ENCODE measurements around the gene DNAJC7.
A peak's percentile ranks its signal among the peaks of the same experiment; 100 is the strongest.

Gene DNAJC7

GRCh38 chr17:41976142-41976768 is 41.0 kb downstream of the DNAJC7 start:
- DNase-seq (ENCODE audit: low read depth): no peak
- TF ChIP-seq, protein P1, sequence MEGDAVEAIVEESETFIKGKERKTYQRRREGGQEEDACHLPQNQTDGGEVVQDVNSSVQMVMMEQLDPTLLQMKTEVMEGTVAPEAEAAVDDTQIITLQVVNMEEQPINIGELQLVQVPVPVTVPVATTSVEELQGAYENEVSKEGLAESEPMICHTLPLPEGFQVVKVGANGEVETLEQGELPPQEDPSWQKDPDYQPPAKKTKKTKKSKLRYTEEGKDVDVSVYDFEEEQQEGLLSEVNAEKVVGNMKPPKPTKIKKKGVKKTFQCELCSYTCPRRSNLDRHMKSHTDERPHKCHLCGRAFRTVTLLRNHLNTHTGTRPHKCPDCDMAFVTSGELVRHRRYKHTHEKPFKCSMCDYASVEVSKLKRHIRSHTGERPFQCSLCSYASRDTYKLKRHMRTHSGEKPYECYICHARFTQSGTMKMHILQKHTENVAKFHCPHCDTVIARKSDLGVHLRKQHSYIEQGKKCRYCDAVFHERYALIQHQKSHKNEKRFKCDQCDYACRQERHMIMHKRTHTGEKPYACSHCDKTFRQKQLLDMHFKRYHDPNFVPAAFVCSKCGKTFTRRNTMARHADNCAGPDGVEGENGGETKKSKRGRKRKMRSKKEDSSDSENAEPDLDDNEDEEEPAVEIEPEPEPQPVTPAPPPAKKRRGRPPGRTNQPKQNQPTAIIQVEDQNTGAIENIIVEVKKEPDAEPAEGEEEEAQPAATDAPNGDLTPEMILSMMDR (IDR thresholded peaks at IDR 0.05; ENCODE audit: control insufficient read depth, extremely low read depth, insufficient read depth): no peak
- no peak overlapping the region for H3K4me3 ChIP-seq (ENCODE audit: low read depth, low read length)

GRCh38 chr17:41975099-41976083 is 41.8 kb downstream of the DNAJC7 start:
- no peak overlapping the region for H3K4me3 ChIP-seq (ENCODE audit: low read depth, low read length)
- no peak for DNase-seq (ENCODE audit: low read depth)
- TF ChIP-seq, protein P1 (IDR thresholded peaks at IDR 0.05; ENCODE audit: control insufficient read depth, extremely low read depth, insufficient read depth): no peak

DNA sequence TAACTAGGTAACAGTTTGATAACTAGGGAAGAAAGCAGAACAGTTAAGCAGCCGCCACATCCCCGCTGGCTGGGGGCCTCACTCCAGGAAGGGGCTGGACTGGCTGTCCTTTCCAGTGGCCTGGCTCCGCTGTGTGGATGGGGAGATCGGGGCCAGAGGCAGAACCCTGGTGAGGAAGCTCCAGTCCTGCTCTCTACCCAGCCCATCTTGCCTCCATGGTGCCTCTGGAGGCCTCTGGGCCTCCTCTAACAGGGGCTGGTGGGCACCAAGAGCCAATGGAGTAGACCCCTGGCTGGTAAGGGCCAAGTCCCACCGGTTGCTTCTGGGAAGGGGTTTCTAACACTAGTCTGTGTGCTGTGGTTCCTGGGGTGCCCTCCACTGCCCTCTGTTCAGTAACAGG is 42.6 kb downstream of the DNAJC7 start:
- DNase-seq (ENCODE audit: low read depth): no peak
- no peak overlapping the region for H3K4me3 ChIP-seq (ENCODE audit: low read depth, low read length)
- TF ChIP-seq, protein P1 (IDR thresholded peaks at IDR 0.05; ENCODE audit: control insufficient read depth, extremely low read depth, insufficient read depth): no peak

DNA sequence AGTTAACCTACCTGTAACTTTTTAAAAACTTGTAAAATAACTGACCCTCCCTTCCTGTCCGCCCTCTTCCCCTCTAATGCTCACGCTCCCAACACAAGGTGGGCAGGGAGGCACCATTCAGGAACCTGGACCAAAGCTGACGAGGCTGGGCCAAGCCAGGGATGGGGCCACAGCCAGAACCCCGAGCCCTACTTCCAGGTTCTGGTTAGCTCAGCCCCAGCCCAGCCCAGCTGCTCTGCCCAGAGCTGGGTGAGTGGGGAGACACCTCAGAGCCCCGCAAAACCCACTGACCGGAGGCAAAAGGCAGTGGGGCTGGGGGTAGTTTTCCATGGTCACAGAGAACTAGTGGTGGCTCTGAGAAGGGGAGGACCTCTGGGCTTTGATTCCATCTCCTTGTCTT is 43.2 kb downstream of the DNAJC7 start:
- no peak for DNase-seq (ENCODE audit: low read depth)
- TF ChIP-seq, protein P1 (IDR thresholded peaks at IDR 0.05; ENCODE audit: control insufficient read depth, extremely low read depth, insufficient read depth): no peak
- H3K4me3 ChIP-seq (ENCODE audit: low read depth, low read length): no peak overlapping the region

DNA sequence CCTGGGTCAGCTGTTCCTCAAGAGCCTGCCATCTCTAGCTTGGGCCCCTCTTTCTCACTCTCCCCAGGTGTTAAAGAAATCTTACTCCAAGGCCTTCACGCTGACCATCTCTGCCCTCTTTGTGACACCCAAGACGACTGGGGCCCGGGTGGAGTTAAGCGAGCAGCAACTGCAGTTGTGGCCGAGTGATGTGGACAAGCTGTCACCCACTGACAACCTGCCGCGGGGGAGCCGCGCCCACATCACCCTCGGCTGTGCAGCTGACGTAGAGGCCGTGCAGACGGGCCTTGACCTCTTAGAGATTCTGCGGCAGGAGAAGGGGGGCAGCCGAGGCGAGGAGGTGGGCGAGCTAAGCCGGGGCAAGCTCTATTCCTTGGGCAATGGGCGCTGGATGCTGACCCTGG is 43.8 kb downstream of the DNAJC7 start:
- TF ChIP-seq, protein P1 (IDR thresholded peaks at IDR 0.05; ENCODE audit: control insufficient read depth, extremely low read depth, insufficient read depth): no peak
- H3K4me3 ChIP-seq (ENCODE audit: low read depth, low read length): peak overlapping the region; percentile 29; the same call in 1 of the 2 replicates
- DNase-seq (ENCODE audit: low read depth): no peak

DNA sequence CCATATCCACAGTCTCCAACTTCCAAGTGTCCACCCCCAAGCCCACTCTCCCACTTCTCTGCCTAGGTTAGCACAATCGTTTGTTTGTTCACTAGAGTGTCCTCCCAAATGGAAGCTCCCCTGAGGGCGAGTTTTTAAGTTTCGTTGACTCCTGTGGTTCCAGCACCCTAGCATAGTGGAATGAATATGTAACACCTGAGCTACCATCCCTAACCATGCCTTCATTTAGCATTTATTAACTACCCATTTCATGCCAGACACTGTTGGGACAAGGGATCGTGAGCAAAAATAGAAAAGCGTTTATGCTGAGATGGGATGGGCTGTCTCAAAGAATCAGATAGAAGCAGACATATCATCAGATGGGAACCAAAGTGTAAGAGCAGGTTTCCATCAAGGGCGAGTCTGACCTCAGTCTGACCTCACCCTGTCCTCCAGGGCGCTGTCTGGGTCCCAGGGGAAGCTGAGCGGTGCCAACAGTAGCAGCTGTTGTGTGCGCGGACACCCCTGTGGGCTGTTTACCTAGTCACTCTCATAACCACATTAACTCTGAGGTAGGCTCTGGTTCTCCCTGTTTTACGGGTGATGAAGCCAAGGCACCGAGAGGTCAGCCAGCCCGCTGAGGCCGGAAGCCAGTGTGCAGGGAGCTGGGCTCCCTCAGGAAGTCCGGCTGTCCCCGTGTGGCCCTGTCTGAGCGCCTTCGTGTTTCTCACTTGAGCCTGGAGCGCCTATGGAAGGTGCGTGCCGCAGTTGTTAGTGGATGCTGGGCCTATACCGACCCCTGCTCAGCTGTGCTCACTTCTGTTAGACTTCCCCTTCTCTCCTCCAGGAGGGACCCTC is 44.5 kb downstream of the DNAJC7 start:
- peak; percentile 96 for DNase-seq (ENCODE audit: low read depth)
- TF ChIP-seq, protein P1 (IDR thresholded peaks at IDR 0.05; ENCODE audit: control insufficient read depth, extremely low read depth, insufficient read depth): no peak
- peak overlapping the region; percentile 29 for H3K4me3 ChIP-seq (ENCODE audit: low read depth, low read length)

All from LNCaP clone FGC (cell line).